OCI-LY1 (cell line): ENCODE measurements around the gene TMEM150C.

Experiments
- H2AFZ ChIP-seq: fragments of 200-600 bp; sonication (generic), shearing (Covaris generic); 2 replicates; pipeline ENCODE4 v1.6.0; 2014; ENCODE audit warnings: antibody characterized with exemption, mild to moderate bottlenecking, low read length
- H3F3A ChIP-seq: fragments of 200-600 bp; sonication (generic), shearing (Covaris generic); 2 replicates; pipeline ENCODE4 v1.6.0; 2014; ENCODE audit warnings: mild to moderate bottlenecking, antibody characterized with exemption, low read length, moderate library complexity; ENCODE audit not compliant: insufficient read depth
- H3K27ac ChIP-seq: fragments of 200-600 bp; sonication (generic); 2 replicates; pipeline ENCODE4 v1.5.1; 2014; ENCODE audit warnings: low read length, mixed run types, mild to moderate bottlenecking, low read depth; ENCODE audit not compliant: poor library complexity, severe bottlenecking
- H3K27me3 ChIP-seq: fragments of 200-600 bp; sonication (generic); 2 replicates; pipeline ENCODE4 v1.6.0; 2014; ENCODE audit warnings: antibody characterized with exemption, mild to moderate bottlenecking, low read length, moderate library complexity; ENCODE audit not compliant: insufficient read depth
- H3K36me3 ChIP-seq: fragments of 200-600 bp; sonication (generic); 2 replicates; pipeline ENCODE4 v1.6.1; 2014; ENCODE audit warnings: mild to moderate bottlenecking, antibody characterized with exemption, low read length, moderate library complexity, mixed read lengths; ENCODE audit not compliant: insufficient read depth
- H3K4me1 ChIP-seq: fragments of 200-600 bp; sonication (generic); 2 replicates; pipeline ENCODE4 v1.5.1; 2014; ENCODE audit warnings: mild to moderate bottlenecking, low read length, moderate library complexity; ENCODE audit not compliant: insufficient read depth, severe bottlenecking
- H3K4me2 ChIP-seq: fragments of 200-600 bp; sonication (generic), shearing (Covaris generic); 2 replicates; pipeline ENCODE4 v1.6.1; 2014; ENCODE audit warnings: low read length
- H3K4me3 ChIP-seq: fragments of 200-600 bp; sonication (generic); 2 replicates; pipeline ENCODE4 v1.5.1; 2014; ENCODE audit warnings: low read length, low read depth, mild to moderate bottlenecking, mixed read lengths; ENCODE audit not compliant: poor library complexity, severe bottlenecking
- H3K79me2 ChIP-seq: fragments of 200-600 bp; shearing (Covaris generic); 2 replicates; pipeline ENCODE4 v1.6.1; 2016; ENCODE audit warnings: mixed run types, low read length, mixed read lengths; ENCODE audit not compliant: insufficient read depth
- H3K9ac ChIP-seq: fragments of 200-600 bp; sonication (generic), shearing (Covaris generic); 2 replicates; pipeline ENCODE4 v1.6.1; 2014; ENCODE audit warnings: mild to moderate bottlenecking, low read length, mixed read lengths
- H3K9me2 ChIP-seq: fragments of 200-600 bp; sonication (generic), shearing (Covaris generic); 2 replicates; pipeline ENCODE4 v1.6.1; 2014; ENCODE audit warnings: low read depth, mild to moderate bottlenecking, low read length, mixed read lengths
- H3K9me3 ChIP-seq: fragments of 200-600 bp; shearing (Covaris generic); 2 replicates; pipeline ENCODE4 v1.6.1; 2014; ENCODE audit warnings: low read length, mixed read lengths
- H4K20me1 ChIP-seq: fragments of 200-600 bp; sonication (generic), shearing (Covaris generic); 2 replicates; pipeline ENCODE4 v1.6.0; 2016; ENCODE audit warnings: mild to moderate bottlenecking, low read length; ENCODE audit not compliant: insufficient read depth
- EZH2 ChIP-seq: fragments of 200-600 bp; sonication (generic), shearing (Covaris generic); IDR thresholded peaks from 2 replicates; pipeline ENCODE4 v1.8.0; 2017; ENCODE audit warnings: borderline replicate concordance, mixed run types, mild to moderate bottlenecking, antibody characterized with exemption, low read length, moderate library complexity, mixed read lengths
- TF ChIP-seq, protein P1 (sequence below): fragments of 200-600 bp; sonication (generic), shearing (Covaris generic); IDR thresholded peaks from 2 replicates; pipeline ENCODE4 v1.5.1; 2017; ENCODE audit warnings: mild to moderate bottlenecking, antibody characterized with exemption, low read length, moderate library complexity, mixed read lengths

Gene TMEM150C

GRCh38 chr4:82592639-82593038 lies 30.9 kb upstream of the TMEM150C start:
- Histone ChIP-seq H2AFZ (no peak overlapping the region), H3K36me3 (no peaks in the 10 kb centered on the region), H3K27me3 (no peaks in the 10 kb centered on the region; the same call in 1 of the 2 replicates), H3K9me3 (no peaks in the 10 kb centered on the region), H3K27ac (no peak overlapping the region), H4K20me1 (no peaks in the 10 kb centered on the region), H3K79me2 (no peaks in the 10 kb centered on the region), H3K4me1 (no peaks in the 10 kb centered on the region), H3K4me2 (no peak overlapping the region), H3K9ac (no peak overlapping the region), H3F3A (no peaks in the 10 kb centered on the region), H3K9me2 (no peaks in the 10 kb centered on the region), H3K4me3 (no peak overlapping the region)
- TF ChIP-seq EZH2, result no peak

DNA sequence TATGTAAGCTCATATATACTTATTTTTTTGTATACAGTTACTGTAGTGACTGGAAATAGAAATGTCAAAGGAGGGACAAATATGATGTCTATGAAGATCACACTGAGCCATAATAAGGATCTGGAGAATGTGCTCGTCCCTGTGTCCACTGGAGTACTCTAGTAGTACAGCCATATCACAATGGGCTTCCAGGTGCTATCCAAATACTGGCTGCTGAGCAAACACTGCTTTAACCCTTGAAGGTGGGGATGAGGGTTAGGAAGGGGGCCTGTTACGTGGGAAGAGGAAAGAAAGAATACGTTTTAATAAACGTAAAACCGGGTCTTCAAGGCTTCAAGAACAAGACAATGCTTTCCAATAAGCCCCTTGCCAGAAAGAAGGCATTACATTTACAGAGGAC lies 29.8 kb upstream of the TMEM150C start:
- Histone ChIP-seq H3K9me2 (no peaks in the 10 kb centered on the region), H3F3A (no peaks in the 10 kb centered on the region), H3K27ac (no peak overlapping the region), H3K4me2 (no peak overlapping the region), H3K9ac (no peak overlapping the region), H2AFZ (no peak overlapping the region), H3K79me2 (no peaks in the 10 kb centered on the region), H4K20me1 (no peaks in the 10 kb centered on the region), H3K4me1 (no peaks in the 10 kb centered on the region), H3K36me3 (no peaks in the 10 kb centered on the region), H3K27me3 (no peaks in the 10 kb centered on the region), H3K4me3 (no peak overlapping the region), H3K9me3 (no peaks in the 10 kb centered on the region)
- TF ChIP-seq EZH2, result no peak
- TF ChIP-seq, protein P1, sequence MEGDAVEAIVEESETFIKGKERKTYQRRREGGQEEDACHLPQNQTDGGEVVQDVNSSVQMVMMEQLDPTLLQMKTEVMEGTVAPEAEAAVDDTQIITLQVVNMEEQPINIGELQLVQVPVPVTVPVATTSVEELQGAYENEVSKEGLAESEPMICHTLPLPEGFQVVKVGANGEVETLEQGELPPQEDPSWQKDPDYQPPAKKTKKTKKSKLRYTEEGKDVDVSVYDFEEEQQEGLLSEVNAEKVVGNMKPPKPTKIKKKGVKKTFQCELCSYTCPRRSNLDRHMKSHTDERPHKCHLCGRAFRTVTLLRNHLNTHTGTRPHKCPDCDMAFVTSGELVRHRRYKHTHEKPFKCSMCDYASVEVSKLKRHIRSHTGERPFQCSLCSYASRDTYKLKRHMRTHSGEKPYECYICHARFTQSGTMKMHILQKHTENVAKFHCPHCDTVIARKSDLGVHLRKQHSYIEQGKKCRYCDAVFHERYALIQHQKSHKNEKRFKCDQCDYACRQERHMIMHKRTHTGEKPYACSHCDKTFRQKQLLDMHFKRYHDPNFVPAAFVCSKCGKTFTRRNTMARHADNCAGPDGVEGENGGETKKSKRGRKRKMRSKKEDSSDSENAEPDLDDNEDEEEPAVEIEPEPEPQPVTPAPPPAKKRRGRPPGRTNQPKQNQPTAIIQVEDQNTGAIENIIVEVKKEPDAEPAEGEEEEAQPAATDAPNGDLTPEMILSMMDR, result no peak

DNA sequence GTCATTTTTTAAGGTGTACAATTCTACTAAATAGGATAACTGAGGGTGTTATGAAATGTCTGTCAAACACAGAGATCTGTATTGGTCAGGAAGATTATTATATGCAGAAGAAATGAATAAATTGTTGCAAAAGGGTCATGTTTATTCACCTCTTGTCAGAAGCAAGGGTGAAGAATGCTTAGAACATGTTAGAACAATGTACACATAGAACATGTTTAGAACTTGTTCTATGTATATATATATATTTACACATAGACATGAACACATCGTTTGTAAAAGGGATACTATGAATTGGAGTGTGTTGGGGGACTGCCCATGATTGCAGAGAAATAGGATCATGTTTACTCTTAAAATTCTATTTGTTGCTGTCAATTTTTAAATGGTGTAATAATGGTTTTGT lies 28.0 kb upstream of the TMEM150C start:
- no peak overlapping the region for H3K4me2 ChIP-seq
- no peaks in the 10 kb centered on the region for H3K27me3 ChIP-seq
- H3K9me2 ChIP-seq, result no peaks in the 10 kb centered on the region
- TF ChIP-seq, protein P1, result no peak
- TF ChIP-seq EZH2, result no peak
- H2AFZ ChIP-seq, result no peak overlapping the region
- no peaks in the 10 kb centered on the region for H3K79me2 ChIP-seq
- H3K9ac ChIP-seq, result no peak overlapping the region
- no peak overlapping the region for H3K27ac ChIP-seq
- H3K4me3 ChIP-seq, result no peak overlapping the region
- no peaks in the 10 kb centered on the region for H3K36me3 ChIP-seq
- no peaks in the 10 kb centered on the region for H3K9me3 ChIP-seq
- H4K20me1 ChIP-seq, result no peaks in the 10 kb centered on the region
- no peaks in the 10 kb centered on the region for H3F3A ChIP-seq
- no peaks in the 10 kb centered on the region for H3K4me1 ChIP-seq

DNA sequence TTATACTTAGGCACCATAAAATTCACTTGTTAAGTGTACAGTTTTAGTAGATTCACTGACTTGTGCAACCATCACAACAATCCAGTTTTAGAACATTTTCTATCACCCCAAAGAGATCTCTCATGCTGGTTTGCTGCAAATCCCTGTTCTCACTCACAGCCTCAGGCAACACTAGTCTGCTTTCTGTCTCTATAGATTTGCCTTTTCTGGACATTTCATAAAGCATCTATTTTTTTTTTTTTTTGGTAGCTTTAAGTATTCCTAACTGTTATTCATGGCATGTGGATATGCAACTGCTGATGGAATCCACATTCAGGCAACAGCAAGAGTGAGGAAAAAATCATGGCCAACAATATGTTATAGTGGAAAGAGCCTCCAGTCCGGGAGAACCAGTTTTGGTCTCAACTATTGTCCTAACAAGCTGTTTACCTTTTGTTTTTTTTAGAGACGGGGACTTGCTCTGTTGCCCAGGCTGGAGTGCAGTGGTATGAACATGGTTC lies 27.0 kb upstream of the TMEM150C start:
- Histone ChIP-seq H3F3A (no peaks in the 10 kb centered on the region), H3K27ac (no peak overlapping the region), H3K9me3 (no peaks in the 10 kb centered on the region), H2AFZ (no peak overlapping the region), H3K27me3 (no peaks in the 10 kb centered on the region), H3K9ac (no peak overlapping the region), H3K36me3 (no peaks in the 10 kb centered on the region), H4K20me1 (no peaks in the 10 kb centered on the region), H3K9me2 (no peaks in the 10 kb centered on the region), H3K4me1 (no peaks in the 10 kb centered on the region), H3K79me2 (no peaks in the 10 kb centered on the region), H3K4me3 (no peak overlapping the region), H3K4me2 (no peak overlapping the region)
- TF ChIP-seq, protein P1, result no peak
- no peak for TF ChIP-seq EZH2
